Measurements from ENCODE around the gene RBM19.

RBM19 gene

GRCh38 chr12:113808095-113808951 lies 157.8 kb downstream of the RBM19 start:
- TF ChIP-seq CTCF (IDR thresholded peaks at IDR 0.05; ENCODE audit: poor library complexity, severe bottlenecking): no peak
- no peaks in the 10 kb centered on the region for H3K4me1 ChIP-seq (ENCODE audit: insufficient read depth, poor library complexity, severe bottlenecking)
- H3K27ac ChIP-seq (ENCODE audit: poor library complexity, severe bottlenecking): no peak overlapping the region
- no peaks in the 10 kb centered on the region for H3K36me3 ChIP-seq (ENCODE audit: low read depth)
- H3K9me3 ChIP-seq (ENCODE audit: severe bottlenecking): no peaks in the 10 kb centered on the region
- H3K27me3 ChIP-seq (ENCODE audit: insufficient read depth, poor library complexity, severe bottlenecking): no peaks in the 10 kb centered on the region
- ATAC-seq (ENCODE audit: low read depth) (no peak), DNase-seq (ENCODE audit: low spot score) (no peak)
- H3K4me3 ChIP-seq (ENCODE audit: severe bottlenecking): no peak overlapping the region

GRCh38 chr12:113805673-113806072 lies 160.5 kb downstream of the RBM19 start:
- H3K4me1 ChIP-seq (ENCODE audit: insufficient read depth, poor library complexity, severe bottlenecking): no peaks in the 10 kb centered on the region
- TF ChIP-seq CTCF (IDR thresholded peaks at IDR 0.05; ENCODE audit: poor library complexity, severe bottlenecking): no peak
- no peak overlapping the region for H3K27ac ChIP-seq (ENCODE audit: poor library complexity, severe bottlenecking)
- H3K4me3 ChIP-seq (ENCODE audit: severe bottlenecking): no peak overlapping the region
- H3K36me3 ChIP-seq (ENCODE audit: low read depth): no peaks in the 10 kb centered on the region
- no peak for DNase-seq (ENCODE audit: low spot score)
- no peaks in the 10 kb centered on the region for H3K9me3 ChIP-seq (ENCODE audit: severe bottlenecking)
- no peak; the same call in 2 of the 3 replicates for ATAC-seq (ENCODE audit: low read depth)
- no peaks in the 10 kb centered on the region for H3K27me3 ChIP-seq (ENCODE audit: insufficient read depth, poor library complexity, severe bottlenecking)

- Histone ChIP-seq H3K4me3 (ENCODE audit: severe bottlenecking) (no peak overlapping the region), H3K4me1 (ENCODE audit: insufficient read depth, poor library complexity, severe bottlenecking) (no peaks in the 10 kb centered on the region), H3K36me3 (ENCODE audit: low read depth) (no peaks in the 10 kb centered on the region), H3K27ac (ENCODE audit: poor library complexity, severe bottlenecking) (no peak overlapping the region), H3K9me3 (ENCODE audit: severe bottlenecking) (no peaks in the 10 kb centered on the region), H3K27me3 (ENCODE audit: insufficient read depth, poor library complexity, severe bottlenecking) (no peaks in the 10 kb centered on the region)
- DNase-seq (ENCODE audit: low spot score) (no peak), ATAC-seq (ENCODE audit: low read depth) (no peak)
- TF ChIP-seq CTCF (IDR thresholded peaks at IDR 0.05; ENCODE audit: poor library complexity, severe bottlenecking): no peak
These were observed 161.0 kb downstream of the RBM19 start for GRCh38 chr12:113804961-113805600.

- no peak overlapping the region for H3K4me3 ChIP-seq (ENCODE audit: severe bottlenecking)
- H3K36me3 ChIP-seq (ENCODE audit: low read depth): no peaks in the 10 kb centered on the region
- ATAC-seq (ENCODE audit: low read depth) (no peak), DNase-seq (ENCODE audit: low spot score) (no peak)
- no peaks in the 10 kb centered on the region for H3K9me3 ChIP-seq (ENCODE audit: severe bottlenecking)
- H3K27me3 ChIP-seq (ENCODE audit: insufficient read depth, poor library complexity, severe bottlenecking): no peaks in the 10 kb centered on the region
- no peaks in the 10 kb centered on the region for H3K4me1 ChIP-seq (ENCODE audit: insufficient read depth, poor library complexity, severe bottlenecking)
- H3K27ac ChIP-seq (ENCODE audit: poor library complexity, severe bottlenecking): no peak overlapping the region
- no peak for TF ChIP-seq CTCF (IDR thresholded peaks at IDR 0.05; ENCODE audit: poor library complexity, severe bottlenecking)
These were observed 162.4 kb downstream of the RBM19 start for GRCh38 chr12:113803759-113804140.

Data from RWPE2 (cell line).